Measurements from ENCODE around the gene NDC80.
A peak's percentile ranks its signal among the peaks of the same experiment; 100 is the strongest.
"Not testable (repeated sequence)": the region's sequence is repeated elsewhere in the genome, so short reads cannot be mapped to it uniquely, and the experiment has no call there.

NDC80 gene

GRCh38 chr18:2571200-2572170, at the start of gene NDC80, which contains the start of gene METTL4:
TSS of gene NDC80 (plus strand) at chr18:2571557. CDS start at chr18:2572986, 1,429 bp downstream.
TSS of gene METTL4 (minus strand) at chr18:2571505. CDS start at chr18:2567216, 4,289 bp downstream.
- DNase-seq = peak; percentile 74 to 97 (median 78)

GRCh38 chr18:2522112-2522511, 49.2 kb upstream of the NDC80 start:
- no peak for DNase-seq

DNA sequence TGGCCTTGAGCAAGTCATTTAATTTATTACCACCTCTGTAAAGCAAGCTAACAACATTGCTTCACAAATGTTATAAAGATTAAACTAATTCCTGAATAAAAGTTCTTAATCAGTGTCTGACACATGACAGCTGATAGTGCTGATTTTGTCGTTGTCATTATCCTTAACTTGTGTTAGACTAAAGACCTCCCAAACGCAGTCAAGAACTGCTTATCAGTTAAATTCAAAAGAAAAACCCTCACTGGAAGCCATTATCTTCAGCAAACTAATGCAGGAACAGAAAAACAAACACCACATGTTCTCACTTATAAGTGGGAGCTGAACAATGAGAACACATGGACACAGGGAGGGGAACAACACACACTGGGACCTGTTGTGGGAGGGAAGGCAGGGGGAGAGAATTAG, 46.6 kb upstream of the NDC80 start:
- DNase-seq = not testable (repeated sequence)

DNA sequence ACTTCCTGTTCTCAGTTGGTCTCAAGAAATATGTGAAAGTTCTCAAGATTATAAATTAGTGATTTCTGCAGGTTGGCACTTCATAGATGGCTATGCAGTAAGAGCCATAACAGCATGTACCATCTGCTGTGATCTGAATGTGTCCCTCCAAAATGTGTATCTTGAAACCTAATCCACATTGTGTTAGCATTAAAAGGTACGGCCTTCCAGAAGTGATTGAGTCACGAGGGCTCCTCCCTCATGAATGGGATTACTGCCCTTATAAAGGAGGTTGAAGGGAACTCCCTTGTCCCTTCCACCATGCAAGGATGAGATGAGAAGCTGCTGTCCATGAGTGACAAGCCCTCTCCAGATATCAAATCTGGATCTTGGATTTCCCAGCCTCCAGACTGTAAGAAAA, 45.0 kb upstream of the NDC80 start:
- no peak for DNase-seq

- no peak for DNase-seq
Observed at GRCh38 chr18:2529154-2529553, 42.2 kb upstream of the NDC80 start.

GRCh38 chr18:2531751-2532150, 39.6 kb upstream of the NDC80 start:
- DNase-seq = no peak

DNA sequence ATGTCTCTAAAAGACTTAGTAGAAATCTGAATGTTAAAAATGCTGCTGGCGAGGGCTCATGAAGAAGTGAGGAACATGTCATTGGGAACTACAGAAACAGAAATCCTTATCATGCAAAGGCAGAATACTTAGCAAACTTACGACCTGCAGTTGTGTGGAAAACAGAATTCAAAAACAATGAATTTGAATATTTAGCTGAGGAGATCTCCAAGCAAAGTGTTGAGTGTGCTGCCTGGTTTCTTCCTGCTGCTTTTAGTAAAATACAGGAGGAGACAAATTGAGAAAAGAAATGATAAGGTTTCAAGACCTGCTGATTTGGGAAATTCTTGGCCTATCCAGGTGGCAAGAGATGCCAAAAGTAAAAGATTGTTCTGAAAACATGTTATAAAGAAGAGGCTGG, 38.6 kb upstream of the NDC80 start:
- DNase-seq = no peak

DNA sequence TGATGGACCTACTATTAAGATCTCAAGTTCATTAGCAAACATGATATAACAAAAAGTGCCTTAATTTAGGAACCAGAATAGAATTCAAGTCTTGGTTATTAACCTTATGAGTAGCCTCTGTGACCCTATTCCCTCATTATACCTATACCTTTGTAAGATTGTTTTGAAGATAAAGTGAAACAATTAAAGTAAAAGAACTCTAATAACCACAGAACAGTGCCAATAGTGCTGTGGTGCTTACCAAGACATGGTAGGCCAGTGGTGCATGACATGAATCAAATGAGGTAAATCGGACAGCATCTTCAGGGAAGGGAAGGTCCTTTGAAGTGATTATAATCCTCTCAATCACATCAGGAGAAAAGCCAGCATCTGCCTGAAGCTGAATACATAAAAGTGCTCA, 36.5 kb upstream of the NDC80 start:
- DNase-seq = no peak

GRCh38 chr18:2535419-2535910, 35.9 kb upstream of the NDC80 start:
- DNase-seq = no peak

- no peak for DNase-seq
Observed at GRCh38 chr18:2536063-2536462, 35.3 kb upstream of the NDC80 start.

- no peak for DNase-seq
Observed at GRCh38 chr18:2536493-2536892, 34.9 kb upstream of the NDC80 start.

GRCh38 chr18:2537296-2537695, 34.1 kb upstream of the NDC80 start:
- no peak for DNase-seq

- no peak for DNase-seq
Observed at GRCh38 chr18:2538236-2538635, 33.1 kb upstream of the NDC80 start.

DNA sequence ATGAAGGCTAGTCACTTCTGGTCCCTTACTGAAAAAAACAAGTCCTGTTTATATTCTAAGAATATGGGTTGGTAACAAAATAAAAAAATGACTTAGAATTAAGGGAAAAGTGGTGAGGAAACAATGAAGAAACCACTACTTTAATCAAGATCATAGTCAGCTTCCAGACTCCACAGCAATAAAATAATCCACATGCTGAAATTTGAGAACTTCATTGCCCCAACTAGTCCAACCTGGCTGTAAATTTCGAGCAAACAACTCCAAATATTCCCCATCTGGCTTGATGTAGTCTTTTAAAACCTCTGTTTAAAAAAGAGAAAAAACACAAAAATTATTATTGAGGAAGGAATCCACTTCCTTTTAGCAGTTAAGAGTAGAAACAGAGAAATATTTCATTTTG, 32.5 kb upstream of the NDC80 start:
- no peak for DNase-seq

DNA sequence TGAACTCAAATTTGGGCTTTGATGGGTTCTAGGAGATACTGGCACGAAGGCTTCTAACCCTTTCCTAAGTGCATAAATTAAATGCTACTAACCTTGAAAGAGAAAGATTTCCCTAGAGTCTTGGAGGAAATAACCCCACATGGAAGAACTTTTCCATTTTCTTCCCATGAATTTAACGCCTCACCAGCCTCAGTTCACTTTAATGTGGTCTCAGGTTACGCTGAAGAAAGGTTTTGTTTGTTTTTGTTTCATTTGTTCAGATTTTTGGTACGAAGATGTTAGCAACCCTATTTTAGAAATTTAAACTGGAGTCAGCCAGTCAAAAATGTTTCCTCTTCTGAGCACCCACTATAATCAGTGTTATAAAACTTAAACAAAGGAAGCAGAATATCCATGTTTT, 30.8 kb upstream of the NDC80 start:
- DNase-seq = no peak

DNA sequence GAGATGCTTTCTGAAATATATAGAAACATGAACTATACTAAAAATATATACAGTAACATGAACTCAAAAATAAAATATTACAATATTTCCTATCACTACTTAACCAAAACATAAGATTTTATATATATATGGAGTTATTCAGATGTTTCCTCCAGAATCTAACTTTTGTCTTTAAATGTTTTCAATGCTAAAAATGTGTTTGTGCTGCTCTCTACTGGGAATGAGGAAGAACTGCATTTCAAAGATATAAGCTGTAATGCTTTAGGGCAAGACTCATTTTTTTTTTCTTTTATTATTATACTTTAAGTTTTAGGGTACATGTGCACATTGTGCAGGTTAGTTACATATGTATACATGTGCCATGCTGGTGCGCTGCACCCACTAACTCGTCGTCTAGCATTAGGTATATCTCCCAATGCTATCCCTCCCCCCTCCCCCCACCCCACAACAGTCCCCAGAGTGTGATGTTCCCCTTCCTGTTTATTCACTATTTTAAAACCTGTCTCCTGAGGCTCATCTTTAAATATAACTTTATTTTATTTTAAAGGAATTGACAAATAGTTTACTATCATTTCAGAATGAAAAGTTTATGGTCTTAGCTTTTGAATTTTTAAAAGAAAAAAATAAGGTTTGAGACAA, 29.3 kb upstream of the NDC80 start:
- DNase-seq = peak in 2 of 6 experiments; percentile 37 to 43

DNA sequence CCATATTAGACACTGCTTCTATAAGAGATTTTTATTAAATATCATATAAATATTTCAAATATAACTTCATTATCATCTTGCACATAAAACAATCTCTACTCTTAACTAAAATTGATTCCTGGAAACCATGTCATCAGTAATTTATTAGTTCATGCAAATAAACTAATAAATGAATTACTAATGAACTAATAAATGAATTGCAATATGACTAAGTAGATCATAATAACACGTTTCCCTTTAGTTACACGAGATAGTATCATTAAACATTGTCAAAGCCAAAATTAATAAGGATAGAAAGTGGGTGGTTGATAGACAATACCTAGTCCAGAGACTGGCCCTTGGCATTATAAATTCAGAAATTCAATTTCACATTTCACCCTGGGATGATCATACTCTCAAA, 26.2 kb upstream of the NDC80 start:
- no peak for DNase-seq

DNA sequence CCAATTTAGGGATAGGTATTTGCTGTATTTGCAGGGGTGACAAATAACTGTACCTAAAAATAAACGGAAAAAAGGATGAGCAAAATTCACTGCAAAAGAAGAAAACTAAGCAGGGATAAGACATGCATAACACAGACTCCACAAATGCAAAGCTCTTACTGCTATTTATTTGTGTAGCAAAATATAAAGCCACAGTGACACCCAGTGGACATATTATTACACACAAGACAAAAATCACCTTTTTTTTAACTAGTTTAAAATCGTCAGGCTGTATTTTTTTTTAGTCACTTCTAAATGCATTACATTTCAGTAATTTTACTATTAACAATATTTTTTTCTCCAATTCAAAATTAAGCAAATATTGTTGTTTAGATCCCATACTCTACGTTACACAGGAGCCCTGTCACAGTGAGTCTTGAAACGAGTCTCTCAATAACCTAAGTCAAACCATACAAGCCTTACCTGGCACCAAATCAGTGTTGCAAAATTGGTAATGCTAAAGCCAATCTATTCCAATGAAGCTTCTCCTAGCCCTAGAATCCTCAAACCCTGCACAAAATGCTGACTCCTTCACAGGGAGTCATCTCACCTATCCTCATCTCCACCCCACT, 23.8 kb upstream of the NDC80 start:
- DNase-seq = peak in 2 of 6 experiments; percentile 32 to 48

DNA sequence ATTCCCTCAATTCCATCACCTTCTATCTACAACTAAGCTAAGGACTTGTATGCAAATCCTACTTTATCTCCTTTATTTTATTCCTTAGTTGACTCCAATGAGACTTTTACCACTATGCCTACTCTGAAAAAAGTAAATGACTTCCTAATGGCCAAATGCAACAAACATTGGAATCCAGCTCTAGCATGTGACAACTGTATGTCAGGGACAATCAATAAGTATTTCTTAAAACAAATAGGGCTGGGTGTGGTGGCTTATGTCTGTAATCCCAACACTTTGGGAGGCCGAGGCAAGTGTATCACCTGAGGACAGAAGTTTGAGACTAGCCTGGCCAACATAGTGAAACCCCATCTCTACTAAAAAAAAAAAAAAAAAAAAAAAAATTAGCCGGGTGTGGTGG, 21.9 kb upstream of the NDC80 start:
- DNase-seq = no peak

DNA sequence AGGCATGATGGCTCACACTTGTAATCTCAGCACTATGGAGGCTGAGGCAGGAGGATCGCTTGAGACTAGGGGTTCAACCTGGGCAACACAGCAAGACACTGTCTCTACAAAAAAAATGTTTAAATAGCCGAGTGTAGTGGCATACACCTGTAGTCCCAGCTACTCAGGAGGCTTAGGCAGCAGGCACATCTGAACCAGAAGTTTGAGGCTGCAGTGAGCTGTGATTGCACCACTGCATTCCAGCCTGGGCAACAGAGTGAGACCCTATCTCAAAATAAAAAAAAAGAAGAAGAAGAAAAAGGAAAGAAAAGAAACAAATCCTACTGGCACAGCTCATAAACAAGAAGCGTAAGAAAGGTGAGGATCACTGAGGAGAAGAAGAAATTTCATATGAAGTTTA, 19.9 kb upstream of the NDC80 start:
- no peak for DNase-seq

DNA sequence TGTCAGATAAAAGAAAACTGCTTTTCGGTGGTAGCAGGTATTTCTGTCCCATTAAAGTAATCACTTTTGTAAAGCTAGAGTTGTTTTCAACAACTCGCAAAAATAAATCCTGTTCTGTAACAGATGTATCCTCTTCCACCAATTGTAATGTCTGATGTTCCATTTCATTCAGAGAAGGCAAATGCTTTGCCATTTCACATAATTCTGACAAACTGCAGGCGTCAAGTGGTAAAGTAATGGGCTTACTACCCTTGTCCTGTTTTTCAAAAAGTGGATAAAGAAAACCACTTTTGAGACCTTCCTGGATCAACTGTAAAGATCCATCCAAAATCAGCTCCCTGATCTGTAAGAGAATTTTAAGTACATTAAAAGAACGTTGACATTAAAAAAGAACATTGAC, 16.7 kb upstream of the NDC80 start:
- DNase-seq = no peak

GRCh38 chr18:2555895-2556294, 15.5 kb upstream of the NDC80 start:
- no peak for DNase-seq

- DNase-seq = no peak
Observed at GRCh38 chr18:2557536-2557935, 13.8 kb upstream of the NDC80 start.

GRCh38 chr18:2559249-2559648, 12.1 kb upstream of the NDC80 start:
- no peak for DNase-seq
